Nucleus accumbens (tissue), 56 donors: ENCODE data around the gene PUM2.
"Not testable (repeated sequence)": the region's sequence is repeated elsewhere in the genome, so short reads cannot be mapped to it uniquely, and the experiment has no call there.

Experiments used
- DNase-seq, 56 donors: peaks; one replicate each; lab custom pipeline; 2025; lab: John Stamatoyannopoulos, UW

The PUM2 gene

GRCh38 chr2:20350753-20351554 lies at the start of gene PUM2:
Gene PUM2 (minus strand): TSS chr2:20350844. CDS start chr2:20327360, 23,484 bp downstream.
- peak in 55 of 56 donors; percentile 57 to 96 (median 90) for DNase-seq

- DNase-seq, result no peak
Measured at GRCh38 chr2:20400306-20400705, 49.7 kb upstream of the PUM2 start.

- DNase-seq, result no peak
Measured at GRCh38 chr2:20398956-20399567, 48.4 kb upstream of the PUM2 start.

GRCh38 chr2:20397811-20398447 lies 47.3 kb upstream of the PUM2 start:
- no peak for DNase-seq

- DNase-seq, result no peak
Measured at GRCh38 chr2:20396356-20397000, 45.8 kb upstream of the PUM2 start.

GRCh38 chr2:20393986-20394385 lies 43.3 kb upstream of the PUM2 start:
- DNase-seq, result no peak

GRCh38 chr2:20391951-20392699 lies 41.5 kb upstream of the PUM2 start:
- DNase-seq, result no peak

- peak in 1 of 56 donors; percentile 3 for DNase-seq
Measured at GRCh38 chr2:20390524-20391123, 40.0 kb upstream of the PUM2 start.

GRCh38 chr2:20384953-20385352 lies 34.3 kb upstream of the PUM2 start:
- DNase-seq, result no peak

- no peak for DNase-seq
Measured at GRCh38 chr2:20382965-20383810, 32.5 kb upstream of the PUM2 start.

GRCh38 chr2:20381457-20381856 lies 30.8 kb upstream of the PUM2 start:
- DNase-seq, result peak in 46 of 56 donors; percentile 4 to 81 (median 36)

GRCh38 chr2:20378891-20379519 lies 28.4 kb upstream of the PUM2 start:
- peak in 53 of 56 donors; percentile 9 to 87 (median 62) for DNase-seq

GRCh38 chr2:20378341-20378740 lies 27.7 kb upstream of the PUM2 start:
- no peak for DNase-seq

- DNase-seq, result no peak
Measured at GRCh38 chr2:20377741-20378140, 27.1 kb upstream of the PUM2 start.

GRCh38 chr2:20374982-20375381 lies 24.3 kb upstream of the PUM2 start:
- DNase-seq, result not testable (repeated sequence)

GRCh38 chr2:20372896-20373640 lies 22.4 kb upstream of the PUM2 start:
- no peak for DNase-seq

GRCh38 chr2:20371323-20372025 lies 20.8 kb upstream of the PUM2 start:
- DNase-seq, result no peak
